ENCODE results near the gene SMAD3. TPM values are rescaled to one million over a fixed set of nuclear protein-coding genes. Genes with fewer than 3 reads are reported as not detected.

The SMAD3 gene
- total and polyA plus RNA-seq, 10 of the 15 experiments (the other 5 are each of a cell fraction or from before 2014, with no cell fraction given), result 5.6 to 43.2 (median 16.0) TPM

GRCh38 chr15:67065531-67066005 is at the start of gene SMAD3 (continued):
- TF ChIP-seq NR2C2 (IDR thresholded peaks at IDR 0.05; ENCODE audit: borderline replicate concordance, control insufficient read depth, insufficient read length, low read depth), result no peak
- TF ChIP-seq BMI1 (IDR thresholded peaks at IDR 0.05; ENCODE audit: borderline replicate concordance), result no peak
- peak; percentile 14 for TF ChIP-seq BCL3 (IDR thresholded peaks at IDR 0.05; ENCODE audit: borderline replicate concordance, insufficient read depth, low read depth, low read length, poor library complexity, severe bottlenecking)
- no peak for TF ChIP-seq SREBF1 (IDR thresholded peaks at IDR 0.05; ENCODE audit: low read length)
- no peak for TF ChIP-seq SMAD1 (IDR thresholded peaks at IDR 0.05; ENCODE audit: low read depth, partially characterized antibody)
- TF ChIP-seq ZSCAN29 (IDR thresholded peaks at IDR 0.05), result 0 out of 2 replicates have a peak, but pooled peaks have one; percentile 32
- peak; percentile 45; the same call in 1 of the 2 replicates for TF ChIP-seq NR2F1 (conservative IDR thresholded peaks at IDR 0.05)
- no peak for TF ChIP-seq MEF2B (IDR thresholded peaks at IDR 0.05; ENCODE audit: partially characterized antibody, poor library complexity, severe bottlenecking)
- no peak for TF ChIP-seq SP1 (IDR thresholded peaks at IDR 0.05; ENCODE audit: low read depth, low read length)
- no peak for TF ChIP-seq ZBTB4 (CRISPR knock-in tag; IDR thresholded peaks at IDR 0.05)
- TF ChIP-seq CHD2 (IDR thresholded peaks at IDR 0.05; ENCODE audit: borderline replicate concordance, low read depth, low read length), result peak; percentile 68
- no peak for TF ChIP-seq JUNB (IDR thresholded peaks at IDR 0.05)
- TF ChIP-seq ZNF217 (IDR thresholded peaks at IDR 0.05), result no peak
- peak; percentile 47; the same call in 1 of the 2 replicates for TF ChIP-seq MAX (IDR thresholded peaks at IDR 0.05; ENCODE audit: low read depth, low read length)
- TF ChIP-seq USF1 (IDR thresholded peaks at IDR 0.05; ENCODE audit: borderline replicate concordance, extremely low read length, insufficient read depth, low read depth, low read length), result no peak
- no peak for TF ChIP-seq ASH2L (IDR thresholded peaks at IDR 0.05; ENCODE audit: borderline replicate concordance, low read depth)
- no peak for TF ChIP-seq FOS (IDR thresholded peaks at IDR 0.05; ENCODE audit: borderline replicate concordance, extremely low read depth, insufficient read length)
- peak; percentile 77 for TF ChIP-seq POU2F2 (IDR thresholded peaks at IDR 0.05; ENCODE audit: borderline replicate concordance, low read depth, low read length)
- TF ChIP-seq TARDBP (IDR thresholded peaks at IDR 0.05; ENCODE audit: borderline replicate concordance), result peak; percentile 63; the same call in 1 of the 2 replicates
- 0 out of 2 replicates have a peak, but pooled peaks have one; percentile 12 for TF ChIP-seq POLR2AphosphoS2 (IDR thresholded peaks at IDR 0.05; ENCODE audit: low read depth, low read length)
- no peak for TF ChIP-seq ZNF622 (IDR thresholded peaks at IDR 0.05)
- no peak for TF ChIP-seq BCLAF1 (IDR thresholded peaks at IDR 0.05)
